ENCODE data around the gene ISM1.

DNA sequence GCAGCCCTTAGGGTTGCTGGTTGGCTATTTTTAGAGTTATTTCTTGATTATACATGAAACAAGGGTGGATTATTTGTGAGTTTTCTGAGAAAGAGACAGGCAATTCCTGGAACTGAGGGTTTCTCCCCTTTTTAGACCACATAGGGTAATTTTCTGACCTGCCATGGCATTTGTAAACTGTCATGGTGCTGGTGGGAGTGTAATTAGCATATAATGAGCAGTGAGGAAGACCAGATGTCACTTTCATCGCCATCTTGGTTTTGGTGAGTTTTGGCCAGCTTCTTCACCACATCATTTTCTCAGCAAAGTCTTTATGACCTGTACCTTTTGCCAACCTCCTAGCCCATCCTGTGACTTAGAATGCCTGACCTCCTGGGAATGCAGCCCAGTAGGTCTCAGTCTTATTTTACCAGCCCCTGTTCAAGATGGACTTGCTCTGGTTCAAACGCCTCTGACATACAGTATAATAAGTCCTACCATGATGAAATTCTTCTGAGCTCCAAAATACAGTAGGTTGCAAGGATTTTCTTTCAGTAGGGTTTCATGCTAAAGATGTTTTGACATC is 117.1 kb downstream of the ISM1 start:
- TF ChIP-seq RAD21 (IDR thresholded peaks at IDR 0.05; ENCODE audit: low read depth), result no peak
- TF ChIP-seq TAF1 (IDR thresholded peaks at IDR 0.05; ENCODE audit: low read depth), result no peak
- TF ChIP-seq, protein P1, sequence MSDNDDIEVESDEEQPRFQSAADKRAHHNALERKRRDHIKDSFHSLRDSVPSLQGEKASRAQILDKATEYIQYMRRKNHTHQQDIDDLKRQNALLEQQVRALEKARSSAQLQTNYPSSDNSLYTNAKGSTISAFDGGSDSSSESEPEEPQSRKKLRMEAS (IDR thresholded peaks at IDR 0.05), result no peak
- TF ChIP-seq EP300 (IDR thresholded peaks at IDR 0.05; ENCODE audit: borderline replicate concordance), result no peak
- TF ChIP-seq TEAD4 (IDR thresholded peaks at IDR 0.05), result no peak
- no peak for TF ChIP-seq FOXM1 (IDR thresholded peaks at IDR 0.05; ENCODE audit: borderline replicate concordance, low read depth)
- TF ChIP-seq NFIC (IDR thresholded peaks at IDR 0.05), result no peak
- TF ChIP-seq, protein P2, sequence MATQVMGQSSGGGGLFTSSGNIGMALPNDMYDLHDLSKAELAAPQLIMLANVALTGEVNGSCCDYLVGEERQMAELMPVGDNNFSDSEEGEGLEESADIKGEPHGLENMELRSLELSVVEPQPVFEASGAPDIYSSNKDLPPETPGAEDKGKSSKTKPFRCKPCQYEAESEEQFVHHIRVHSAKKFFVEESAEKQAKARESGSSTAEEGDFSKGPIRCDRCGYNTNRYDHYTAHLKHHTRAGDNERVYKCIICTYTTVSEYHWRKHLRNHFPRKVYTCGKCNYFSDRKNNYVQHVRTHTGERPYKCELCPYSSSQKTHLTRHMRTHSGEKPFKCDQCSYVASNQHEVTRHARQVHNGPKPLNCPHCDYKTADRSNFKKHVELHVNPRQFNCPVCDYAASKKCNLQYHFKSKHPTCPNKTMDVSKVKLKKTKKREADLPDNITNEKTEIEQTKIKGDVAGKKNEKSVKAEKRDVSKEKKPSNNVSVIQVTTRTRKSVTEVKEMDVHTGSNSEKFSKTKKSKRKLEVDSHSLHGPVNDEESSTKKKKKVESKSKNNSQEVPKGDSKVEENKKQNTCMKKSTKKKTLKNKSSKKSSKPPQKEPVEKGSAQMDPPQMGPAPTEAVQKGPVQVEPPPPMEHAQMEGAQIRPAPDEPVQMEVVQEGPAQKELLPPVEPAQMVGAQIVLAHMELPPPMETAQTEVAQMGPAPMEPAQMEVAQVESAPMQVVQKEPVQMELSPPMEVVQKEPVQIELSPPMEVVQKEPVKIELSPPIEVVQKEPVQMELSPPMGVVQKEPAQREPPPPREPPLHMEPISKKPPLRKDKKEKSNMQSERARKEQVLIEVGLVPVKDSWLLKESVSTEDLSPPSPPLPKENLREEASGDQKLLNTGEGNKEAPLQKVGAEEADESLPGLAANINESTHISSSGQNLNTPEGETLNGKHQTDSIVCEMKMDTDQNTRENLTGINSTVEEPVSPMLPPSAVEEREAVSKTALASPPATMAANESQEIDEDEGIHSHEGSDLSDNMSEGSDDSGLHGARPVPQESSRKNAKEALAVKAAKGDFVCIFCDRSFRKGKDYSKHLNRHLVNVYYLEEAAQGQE (IDR thresholded peaks at IDR 0.05; ENCODE audit: low read depth), result no peak
- TF ChIP-seq USF1 (IDR thresholded peaks at IDR 0.05), result no peak
- no peak for TF ChIP-seq EGR1 (IDR thresholded peaks at IDR 0.05)
